Muscle of arm (tissue), 12 donors: Measurements from ENCODE around the gene MS4A2. TPM values are rescaled to one million over a fixed set of nuclear protein-coding genes. Genes with fewer than 3 reads are reported as not detected.
A peak's percentile ranks its signal among the peaks of the same experiment; 100 is the strongest.
"Not testable (repeated sequence)": the region's sequence is repeated elsewhere in the genome, so short reads cannot be mapped to it uniquely, and the experiment has no call there.

ENCODE experiments used
- DNase-seq: peaks from one replicate; pipeline ENCODE4 v3.0.0-alpha.2; 2013
- polyA plus RNA-seq, 12 donors: library from polyadenylated mRNA; unstranded; fragments of 120-200 nt; gene quantifications; one replicate each; pipeline ENCODE4 v1.2.1, GENCODE V29; 2013; ENCODE audit not compliant: insufficient read length in 12 of 12

MS4A2 gene
- polyA plus RNA-seq, 12 donors = 0.07 to 0.85 (median 0.41) TPM; not detected in 3

DNA sequence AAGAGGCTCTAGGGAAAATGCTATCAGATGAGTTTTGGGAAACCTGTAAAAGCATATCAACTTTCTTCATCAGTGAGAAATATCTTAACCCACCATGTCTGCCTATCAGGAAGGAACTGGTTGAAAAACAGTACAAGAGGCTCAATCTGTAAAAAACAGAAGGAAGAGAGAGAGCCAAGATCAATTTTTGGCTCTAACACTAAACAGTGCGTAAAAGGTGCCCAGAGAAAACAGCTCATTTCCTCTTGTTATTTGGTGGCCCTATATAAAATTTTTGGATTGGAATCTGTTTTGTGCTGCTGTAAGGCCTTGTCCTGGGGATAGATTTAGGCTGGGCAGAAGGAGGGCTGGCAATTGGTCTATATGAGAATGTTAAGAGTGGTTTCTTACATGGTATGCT is 12.1 kb downstream of the MS4A2 start:
- DNase-seq = no peak

DNA sequence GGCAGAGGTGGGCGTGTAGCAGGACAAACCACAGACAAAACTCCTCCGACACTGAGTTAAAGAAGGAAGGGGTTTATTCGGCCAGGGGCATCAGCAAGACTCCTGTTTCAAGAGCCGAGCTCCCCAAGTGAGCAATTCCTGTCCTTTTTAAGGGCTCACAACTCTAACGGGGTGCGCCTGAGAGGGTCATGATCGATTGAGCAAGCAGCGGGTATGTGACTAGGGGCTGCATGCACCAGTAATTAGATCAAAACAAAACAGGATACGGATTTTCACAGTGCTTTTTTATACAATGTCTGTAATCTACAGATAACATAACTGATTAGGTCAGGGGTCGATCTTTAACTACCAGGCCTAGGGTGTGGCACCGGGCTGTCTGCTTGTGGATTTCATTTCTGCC is 12.9 kb downstream of the MS4A2 start:
- DNase-seq = not testable (repeated sequence)

- DNase-seq = not testable (repeated sequence)
Measured at GRCh38 chr11:60104471-60105115, 16.1 kb downstream of the MS4A2 start.

- not testable (repeated sequence) for DNase-seq
Measured at GRCh38 chr11:60108631-60109030, 20.2 kb downstream of the MS4A2 start.

GRCh38 chr11:60111793-60112192 is 23.3 kb downstream of the MS4A2 start:
- DNase-seq = no peak

GRCh38 chr11:60116996-60117790 is 28.7 kb downstream of the MS4A2 start:
- DNase-seq = no peak

- no peak for DNase-seq
Measured at GRCh38 chr11:60118338-60118737, 29.9 kb downstream of the MS4A2 start.

GRCh38 chr11:60119710-60120109 is 31.2 kb downstream of the MS4A2 start:
- DNase-seq = no peak

- DNase-seq = no peak
Measured at GRCh38 chr11:60121264-60121663, 32.8 kb downstream of the MS4A2 start.

- no peak for DNase-seq
Measured at GRCh38 chr11:60122414-60123036, 34.1 kb downstream of the MS4A2 start.

DNA sequence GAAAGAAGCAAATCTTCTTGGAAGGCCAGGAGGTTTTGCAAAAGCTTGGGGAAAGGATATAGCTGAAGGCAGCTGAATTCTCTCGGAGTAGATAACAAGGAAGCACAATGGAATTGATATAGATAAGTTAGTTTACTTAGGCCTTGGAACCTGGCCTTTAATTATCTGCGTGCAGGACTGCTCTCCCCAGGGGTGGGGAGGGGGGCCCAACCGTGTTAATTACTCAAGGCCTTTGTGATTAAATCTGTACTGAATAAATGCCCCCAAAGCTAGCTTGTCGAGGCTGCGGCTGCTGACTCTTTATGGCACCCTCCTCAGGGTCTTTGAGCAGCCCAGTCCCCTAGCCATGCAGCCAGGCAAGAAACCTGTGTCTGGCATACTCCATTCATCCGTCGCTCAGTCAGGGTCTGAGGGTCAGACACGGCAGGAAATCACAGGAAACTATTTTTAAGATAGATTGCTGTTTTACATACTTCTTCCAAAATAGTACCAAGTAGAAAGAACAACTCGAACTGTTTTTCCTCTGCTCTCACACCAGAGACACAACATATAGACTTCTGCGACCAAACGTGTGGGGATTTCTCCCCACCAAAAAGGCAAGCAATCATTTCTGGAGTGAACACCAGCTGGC is 36.5 kb downstream of the MS4A2 start:
- DNase-seq = no peak

DNA sequence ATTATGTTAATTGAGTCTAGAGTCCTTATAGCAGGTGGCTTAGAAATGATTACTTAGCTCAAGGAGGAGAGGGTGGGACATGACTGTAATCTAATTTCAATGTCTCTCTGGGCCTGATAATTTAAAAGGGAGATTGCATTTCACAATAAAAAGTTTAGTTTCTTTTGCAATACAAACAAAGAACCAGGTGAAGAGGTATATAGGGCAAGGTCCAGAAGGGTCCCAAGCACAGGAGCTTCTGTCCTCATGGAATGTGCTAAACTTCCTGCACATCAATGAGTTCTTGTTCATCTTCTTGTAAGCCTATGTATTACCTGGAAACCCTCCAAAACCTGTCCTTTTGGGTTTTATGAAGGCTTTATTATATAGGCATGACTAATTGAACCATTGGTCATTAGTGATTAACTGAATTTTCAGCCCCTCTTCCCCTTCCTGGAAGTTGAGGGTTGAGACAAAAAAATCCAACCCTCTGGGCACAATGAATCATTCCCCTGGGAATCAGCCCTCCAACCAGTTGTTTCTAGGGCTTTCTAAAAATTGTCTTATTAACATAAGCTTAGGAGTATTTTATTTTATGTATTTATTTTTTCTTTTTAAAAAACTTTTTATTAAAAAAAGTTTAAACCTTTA is 37.6 kb downstream of the MS4A2 start:
- no peak for DNase-seq

- DNase-seq = no peak
Measured at GRCh38 chr11:60127311-60127811, 38.9 kb downstream of the MS4A2 start.

DNA sequence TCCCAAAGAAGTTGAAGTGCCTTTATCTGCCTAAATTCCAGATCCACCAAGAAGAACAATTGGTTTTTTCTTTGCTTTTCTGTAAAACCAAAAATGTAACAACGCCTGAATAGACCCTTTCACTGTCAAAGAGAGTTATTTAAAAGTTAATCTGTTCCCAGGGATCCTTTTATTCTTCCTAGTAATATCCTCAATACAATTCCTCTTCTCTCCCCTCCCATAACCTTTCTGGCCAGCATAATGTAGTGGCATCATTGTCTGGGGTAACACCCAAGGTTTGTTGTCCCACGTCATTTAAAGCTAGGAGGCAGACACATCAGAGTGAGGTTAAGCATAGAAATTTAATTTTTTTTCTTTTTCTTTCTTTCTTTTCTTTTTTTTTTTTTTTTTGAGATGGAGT is 39.9 kb downstream of the MS4A2 start:
- DNase-seq = no peak

- DNase-seq = not testable (repeated sequence)
Measured at GRCh38 chr11:60128866-60129265, 40.4 kb downstream of the MS4A2 start.

DNA sequence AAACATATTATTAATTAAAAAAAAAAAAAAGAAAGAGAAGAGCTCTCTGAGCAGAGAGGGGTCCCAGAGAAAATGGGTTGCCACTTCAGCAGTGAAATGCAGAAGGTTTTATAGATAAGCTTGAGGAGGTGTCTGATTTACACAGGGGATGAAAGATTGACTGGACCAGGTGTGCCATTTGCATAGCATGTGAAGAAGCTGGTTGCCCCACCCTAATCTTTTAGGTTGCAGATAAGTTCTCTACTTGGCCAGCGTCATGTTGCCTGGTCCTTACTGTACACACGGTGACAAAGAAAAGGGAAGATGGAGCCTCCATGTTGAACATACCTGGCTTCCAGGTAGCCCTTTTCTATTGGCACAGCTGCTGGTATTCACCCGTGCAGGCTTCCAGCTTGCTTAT is 41.4 kb downstream of the MS4A2 start:
- DNase-seq = no peak

- DNase-seq = peak; percentile 7
Measured at GRCh38 chr11:60130496-60130895, 42.0 kb downstream of the MS4A2 start.

- no peak for DNase-seq
Measured at GRCh38 chr11:60131912-60132311, 43.4 kb downstream of the MS4A2 start.

GRCh38 chr11:60133917-60134316 is 45.5 kb downstream of the MS4A2 start:
- no peak for DNase-seq

DNA sequence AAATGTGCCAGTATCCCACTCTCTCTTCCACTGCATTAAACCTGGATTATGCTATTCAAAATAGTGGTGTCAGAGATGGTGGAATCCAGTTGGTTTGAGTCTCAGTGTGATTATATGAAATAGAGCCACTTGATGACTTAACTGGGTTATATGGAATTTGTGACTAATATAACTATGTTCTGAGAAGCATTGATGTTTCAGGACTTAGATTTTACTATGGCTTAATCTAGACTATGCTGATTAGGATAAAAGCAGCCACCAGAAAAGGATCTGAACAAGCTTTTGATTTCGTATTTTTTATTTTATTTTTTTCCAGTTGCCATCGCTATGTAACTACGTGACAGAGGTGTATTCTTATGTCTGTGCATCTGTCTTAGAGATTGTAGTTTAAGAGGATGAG is 55.3 kb downstream of the MS4A2 start:
- no peak for DNase-seq

GRCh38 chr11:60145677-60146076 is 57.2 kb downstream of the MS4A2 start:
- DNase-seq = no peak
